SK-N-SH treated with all-trans-retinoic acid at 6 μM for 48 hours (cell line): ENCODE measurements around the gene HPS4.

ENCODE experiments used
- BACH2 ChIP-seq: fragments of 250-450 bp; sonication (Bioruptor Pico); IDR thresholded peaks from 2 replicates; pipeline ENCODE4 v1.9.0; 2021; ENCODE audit warnings: mild to moderate bottlenecking, borderline replicate concordance
- GLIS3 ChIP-seq: fragments of 250-450 bp; sonication (Bioruptor Pico); IDR thresholded peaks from 2 replicates; pipeline ENCODE4 v1.5.0; 2020; ENCODE audit warnings: mild to moderate bottlenecking, moderate library complexity
- PATZ1 ChIP-seq: fragments of 250-450 bp; sonication (Bioruptor Pico); IDR thresholded peaks from 2 replicates; pipeline ENCODE4 v1.8.0; 2020; ENCODE audit warnings: mild to moderate bottlenecking, moderate library complexity, borderline replicate concordance
- PPARA ChIP-seq: fragments of 250-450 bp; sonication (Bioruptor Pico); IDR thresholded peaks from 2 replicates; pipeline ENCODE4 v1.5.0; 2020; ENCODE audit warnings: mild to moderate bottlenecking, borderline replicate concordance
- RARB ChIP-seq: fragments of 250-450 bp; sonication (Bioruptor Pico); IDR thresholded peaks from 2 replicates; pipeline ENCODE4 v1.8.0; 2021; ENCODE audit warnings: mild to moderate bottlenecking, moderate library complexity
- ZC3H10 ChIP-seq: fragments of 250-450 bp; sonication (Bioruptor Pico); IDR thresholded peaks from 2 replicates; pipeline ENCODE4 v1.5.1; 2021; ENCODE audit warnings: mild to moderate bottlenecking, moderate library complexity
- ZFP3 ChIP-seq: fragments of 250-450 bp; sonication (Bioruptor Pico); IDR thresholded peaks from 2 replicates; pipeline ENCODE4 v1.5.0; 2020; ENCODE audit warnings: mild to moderate bottlenecking, moderate library complexity
- ZFP30 ChIP-seq: fragments of 450-650 bp; formaldehyde crosslinking; IDR thresholded peaks from 2 replicates; pipeline ENCODE4 v1.5.0; 2022; ENCODE audit warnings: mild to moderate bottlenecking, moderate library complexity
- ZNF565 ChIP-seq: fragments of 450-650 bp; formaldehyde crosslinking; conservative IDR thresholded peaks from 2 replicates; pipeline ENCODE4 v1.5.0; 2020; ENCODE audit warnings: low read depth, mild to moderate bottlenecking, moderate library complexity

GRCh38 chr22:26489447-26490036, 6.0 kb upstream of the HPS4 start:
- TF ChIP-seq ZFP30, result no peak
- TF ChIP-seq ZFP3 (CRISPR knock-in tag), result no peak
- TF ChIP-seq ZC3H10, result no peak
- TF ChIP-seq GLIS3 (CRISPR knock-in tag), result no peak
- TF ChIP-seq ZNF565 (CRISPR knock-in tag), result no peak
- TF ChIP-seq PPARA, result no peak
- no peak for TF ChIP-seq RARB (CRISPR knock-in tag)
- TF ChIP-seq PATZ1, result no peak
- TF ChIP-seq BACH2 (CRISPR knock-in tag), result no peak
